Breast epithelium (tissue), 3 donors: ENCODE measurements around the gene RFX8.

Experiments
- POLR2A ChIP-seq: fragments of 450-650 bp; IDR thresholded peaks from one replicate; pipeline ENCODE4 v1.6.1; 2016; ENCODE audit warnings: antibody characterized with exemption, mild to moderate bottlenecking, moderate library complexity
- TF ChIP-seq, protein P1 (sequence below), 3 donors: fragments of 450-650 bp; IDR thresholded peaks; one replicate each; pipeline ENCODE4 v1.5.1; 2016 to 2017; ENCODE audit warnings: antibody characterized with exemption in 3 of 3, mild to moderate bottlenecking in 3 of 3, moderate library complexity in 3 of 3

DNA sequence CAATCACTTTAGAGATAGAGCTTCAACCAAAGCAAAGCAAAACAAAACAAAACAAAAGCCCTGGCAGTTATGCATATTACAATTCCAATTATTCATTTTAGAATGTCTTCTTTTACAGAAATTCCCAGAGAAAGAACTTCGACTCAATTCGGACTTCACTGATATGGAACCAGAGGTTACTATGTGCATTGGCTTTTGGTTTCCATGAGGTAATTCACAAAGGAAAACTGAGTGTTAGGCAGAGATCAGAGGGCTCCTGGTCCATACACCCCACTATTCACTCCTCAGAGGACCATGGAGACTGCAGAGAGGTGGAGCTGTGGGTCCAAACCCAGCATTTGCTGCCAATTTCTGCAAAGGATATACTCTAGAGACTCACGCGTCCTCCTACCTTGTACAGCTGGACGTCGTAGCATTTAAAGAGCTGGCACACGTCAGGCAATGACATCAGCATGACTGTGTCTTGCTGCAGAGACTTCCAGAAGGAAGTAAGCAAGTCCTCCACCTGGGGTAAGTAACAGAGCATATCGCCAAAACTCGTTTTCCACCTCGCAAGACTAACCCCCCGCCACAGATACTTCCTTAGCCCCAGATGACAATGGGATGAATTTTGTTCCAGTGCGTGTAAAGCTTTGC, 56.3 kb downstream of the RFX8 start:
- TF ChIP-seq POLR2A, result no peak
- TF ChIP-seq, protein P1, sequence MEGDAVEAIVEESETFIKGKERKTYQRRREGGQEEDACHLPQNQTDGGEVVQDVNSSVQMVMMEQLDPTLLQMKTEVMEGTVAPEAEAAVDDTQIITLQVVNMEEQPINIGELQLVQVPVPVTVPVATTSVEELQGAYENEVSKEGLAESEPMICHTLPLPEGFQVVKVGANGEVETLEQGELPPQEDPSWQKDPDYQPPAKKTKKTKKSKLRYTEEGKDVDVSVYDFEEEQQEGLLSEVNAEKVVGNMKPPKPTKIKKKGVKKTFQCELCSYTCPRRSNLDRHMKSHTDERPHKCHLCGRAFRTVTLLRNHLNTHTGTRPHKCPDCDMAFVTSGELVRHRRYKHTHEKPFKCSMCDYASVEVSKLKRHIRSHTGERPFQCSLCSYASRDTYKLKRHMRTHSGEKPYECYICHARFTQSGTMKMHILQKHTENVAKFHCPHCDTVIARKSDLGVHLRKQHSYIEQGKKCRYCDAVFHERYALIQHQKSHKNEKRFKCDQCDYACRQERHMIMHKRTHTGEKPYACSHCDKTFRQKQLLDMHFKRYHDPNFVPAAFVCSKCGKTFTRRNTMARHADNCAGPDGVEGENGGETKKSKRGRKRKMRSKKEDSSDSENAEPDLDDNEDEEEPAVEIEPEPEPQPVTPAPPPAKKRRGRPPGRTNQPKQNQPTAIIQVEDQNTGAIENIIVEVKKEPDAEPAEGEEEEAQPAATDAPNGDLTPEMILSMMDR (IDR thresholded peaks at IDR 0.05), result no peak
